HL-60 (cell line): ENCODE results near the gene SKAP2.

Experiments
- DNase-seq, 2 experiments: peaks; one replicate each; pipeline ENCODE4 v3.0.0-alpha.2; 2010 to 2020; ENCODE audit warnings: low read depth in 1 of 2, low spot score in 1 of 2
- H3K27ac ChIP-seq: fragments of 250-450 bp; sonication (Bioruptor Pico); replicated peaks from 2 replicates; pipeline ENCODE4 v1.5.1; 2020; ENCODE audit warnings: mild to moderate bottlenecking, moderate library complexity
- H3K27me3 ChIP-seq: fragments of 250-450 bp; sonication (Bioruptor Pico); 2 replicates; pipeline ENCODE4 v1.5.1; 2021; ENCODE audit warnings: mild to moderate bottlenecking, moderate library complexity; ENCODE audit not compliant: insufficient read depth, poor library complexity, severe bottlenecking
- H3K4me3 ChIP-seq: replicated peaks from 2 replicates; pipeline ENCODE4 v1.5.1; 2011; ENCODE audit warnings: mild to moderate bottlenecking, control low read depth, low read length; ENCODE audit not compliant: insufficient read depth
- CTCF ChIP-seq: IDR thresholded peaks from one replicate; pipeline ENCODE4 v1.5.1; 2011; ENCODE audit warnings: low read length, control low read depth, inconsistent platforms; ENCODE audit not compliant: insufficient read depth
- GABPA ChIP-seq: IDR thresholded peaks from 2 replicates; pipeline ENCODE4 v1.6.1; 2012; ENCODE audit warnings: low read depth
- POLR2AphosphoS5 ChIP-seq: IDR thresholded peaks from 2 replicates; pipeline ENCODE4 v1.6.1; 2012; ENCODE audit warnings: low read depth
- SPI1 ChIP-seq: IDR thresholded peaks from 2 replicates; pipeline ENCODE4 v1.6.1; 2012; ENCODE audit warnings: low read depth, mild to moderate bottlenecking, borderline replicate concordance
- TF ChIP-seq, protein P1 (sequence below): IDR thresholded peaks from 2 replicates; pipeline ENCODE4 v1.6.1; 2012; ENCODE audit warnings: low read depth; ENCODE audit not compliant: insufficient replicate concordance

Gene SKAP2

DNA sequence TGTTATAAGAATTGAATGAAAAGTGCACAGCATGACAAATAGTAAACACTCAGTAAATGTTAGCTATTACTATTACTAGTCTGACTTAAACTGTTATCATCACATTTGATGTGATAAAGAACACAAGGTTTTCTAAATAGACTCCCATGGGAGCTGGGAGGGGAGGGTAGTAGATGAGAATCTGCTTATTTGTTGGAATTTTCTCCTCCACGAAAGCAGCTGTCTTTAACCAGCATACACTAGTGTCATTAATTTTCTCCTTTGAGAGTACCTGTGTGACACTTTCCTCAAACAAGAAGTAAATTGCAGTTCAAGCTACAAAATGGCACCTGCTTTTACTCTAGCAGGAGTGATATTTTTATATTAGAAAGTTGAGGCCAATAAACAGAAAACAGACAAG, 200.1 kb downstream of the SKAP2 start:
- H3K27me3 ChIP-seq = no peaks in the 10 kb centered on the region
- H3K27ac ChIP-seq = no peak overlapping the region
- no peak for DNase-seq
- H3K4me3 ChIP-seq = no peak overlapping the region
- TF ChIP-seq CTCF = no peak
- TF ChIP-seq GABPA = no peak
- TF ChIP-seq SPI1 = no peak

- H3K4me3 ChIP-seq = no peak overlapping the region
- H3K27me3 ChIP-seq = no peaks in the 10 kb centered on the region
- DNase-seq = no peak
- no peak overlapping the region for H3K27ac ChIP-seq
- TF ChIP-seq POLR2AphosphoS5 = no peak
- no peak for TF ChIP-seq SPI1
- no peak for TF ChIP-seq GABPA
- TF ChIP-seq, protein P1, sequence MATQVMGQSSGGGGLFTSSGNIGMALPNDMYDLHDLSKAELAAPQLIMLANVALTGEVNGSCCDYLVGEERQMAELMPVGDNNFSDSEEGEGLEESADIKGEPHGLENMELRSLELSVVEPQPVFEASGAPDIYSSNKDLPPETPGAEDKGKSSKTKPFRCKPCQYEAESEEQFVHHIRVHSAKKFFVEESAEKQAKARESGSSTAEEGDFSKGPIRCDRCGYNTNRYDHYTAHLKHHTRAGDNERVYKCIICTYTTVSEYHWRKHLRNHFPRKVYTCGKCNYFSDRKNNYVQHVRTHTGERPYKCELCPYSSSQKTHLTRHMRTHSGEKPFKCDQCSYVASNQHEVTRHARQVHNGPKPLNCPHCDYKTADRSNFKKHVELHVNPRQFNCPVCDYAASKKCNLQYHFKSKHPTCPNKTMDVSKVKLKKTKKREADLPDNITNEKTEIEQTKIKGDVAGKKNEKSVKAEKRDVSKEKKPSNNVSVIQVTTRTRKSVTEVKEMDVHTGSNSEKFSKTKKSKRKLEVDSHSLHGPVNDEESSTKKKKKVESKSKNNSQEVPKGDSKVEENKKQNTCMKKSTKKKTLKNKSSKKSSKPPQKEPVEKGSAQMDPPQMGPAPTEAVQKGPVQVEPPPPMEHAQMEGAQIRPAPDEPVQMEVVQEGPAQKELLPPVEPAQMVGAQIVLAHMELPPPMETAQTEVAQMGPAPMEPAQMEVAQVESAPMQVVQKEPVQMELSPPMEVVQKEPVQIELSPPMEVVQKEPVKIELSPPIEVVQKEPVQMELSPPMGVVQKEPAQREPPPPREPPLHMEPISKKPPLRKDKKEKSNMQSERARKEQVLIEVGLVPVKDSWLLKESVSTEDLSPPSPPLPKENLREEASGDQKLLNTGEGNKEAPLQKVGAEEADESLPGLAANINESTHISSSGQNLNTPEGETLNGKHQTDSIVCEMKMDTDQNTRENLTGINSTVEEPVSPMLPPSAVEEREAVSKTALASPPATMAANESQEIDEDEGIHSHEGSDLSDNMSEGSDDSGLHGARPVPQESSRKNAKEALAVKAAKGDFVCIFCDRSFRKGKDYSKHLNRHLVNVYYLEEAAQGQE = no peak
- no peak for TF ChIP-seq CTCF
Observed at GRCh38 chr7:26663874-26664273, 200.5 kb downstream of the SKAP2 start.

DNA sequence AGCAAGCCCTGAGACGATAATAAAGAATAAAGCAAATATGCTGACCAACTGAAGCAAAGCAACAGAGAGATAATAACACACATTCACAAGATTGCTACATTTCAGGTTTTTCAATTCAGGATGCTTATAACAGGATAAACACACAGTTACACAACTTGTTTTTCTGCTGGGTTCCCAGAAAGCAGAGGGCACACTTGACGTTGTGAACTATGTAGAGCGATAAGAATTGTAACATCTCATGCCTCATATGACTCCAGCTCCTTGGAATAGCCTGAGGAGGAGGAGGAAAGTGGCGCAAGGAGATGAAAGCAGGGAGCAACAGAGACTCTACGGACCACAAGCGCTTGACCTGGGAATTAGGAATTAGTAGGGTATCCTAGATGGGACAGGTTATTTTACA, 201.7 kb downstream of the SKAP2 start:
- Histone ChIP-seq H3K4me3 (no peak overlapping the region), H3K27me3 (no peaks in the 10 kb centered on the region), H3K27ac (no peak overlapping the region)
- no peak for DNase-seq
- TF ChIP-seq GABPA (no peak), POLR2AphosphoS5 (no peak), CTCF (no peak), SPI1 (no peak)
- TF ChIP-seq, protein P1 = no peak

GRCh38 chr7:26659121-26659520, 205.3 kb downstream of the SKAP2 start:
- no peak for DNase-seq
- Histone ChIP-seq H3K27ac (no peak overlapping the region), H3K27me3 (no peaks in the 10 kb centered on the region), H3K4me3 (no peak overlapping the region)
- TF ChIP-seq POLR2AphosphoS5 = no peak
- TF ChIP-seq CTCF = no peak
- TF ChIP-seq SPI1 = no peak
- TF ChIP-seq, protein P1 = no peak
- no peak for TF ChIP-seq GABPA
